ENCODE data around the gene GNAI3. TPM values are rescaled to one million over a fixed set of nuclear protein-coding genes. Genes with fewer than 3 reads are reported as not detected.

Gene GNAI3
- total and polyA plus RNA-seq, 2 of the 13 experiments (the other 11 are each of a cell fraction or from before 2014, with no cell fraction given) = 4.3 to 9.0 TPM

- Histone ChIP-seq H3K4me1 (ENCODE audit: insufficient read depth, low read length) (peaks cover 8% of the 10 kb centered on the region), H3K27me3 (ENCODE audit: control insufficient read depth in 1 of 2, insufficient read depth in 2 of 2, low read length in 2 of 2) (no peaks in the 10 kb centered on the region), H3K9ac (ENCODE audit: insufficient read depth, low read depth, low read length) (no peak overlapping the region), H4K20me1 (ENCODE audit: insufficient read depth, low read length) (peaks cover 11% of the 10 kb centered on the region; the same call in 1 of the 2 replicates), H3K79me2 (ENCODE audit: insufficient read depth, low read length) (peaks cover 12% of the 10 kb centered on the region), H3K36me3 (replicated peaks in 1 of 2; ENCODE audit: control insufficient read depth in 1 of 2, insufficient read depth in 2 of 2, low read length in 2 of 2) (peaks cover 43 to 69% of the 10 kb centered on the region in 2 experiments), H3K9me3 (ENCODE audit: low read length) (no peaks in the 10 kb centered on the region), H3K4me2 (ENCODE audit: low read depth, low read length) (no peak overlapping the region), H2AFZ (ENCODE audit: low read length) (no peak overlapping the region), H3K27ac (ENCODE audit: extremely low read length, insufficient read depth, low read length) (no peak overlapping the region), H3K4me3 (replicated peaks in 1 of 3; ENCODE audit: insufficient read depth in 1 of 3, low read depth in 2 of 3, low read length in 3 of 3) (no peak overlapping the region)
- in situ Hi-C loops (cut with HindIII; ENCODE audit: extremely low pct_ligation_motif_present, low pct_unique_long_range_greater_than_20kb) = no loop called here
- POLR2A ChIA-PET = interaction anchor here (1.1 to 2.7 kb wide), 2 partner anchors 9 to 80 kb away, joined by 5 to 11 read pairs; partner anchors contain the start of genes AMPD2, GNAI3 and GNAT2
- FAIRE-seq (no peak), ATAC-seq (no peak), DNase-seq (ENCODE audit: low spot score) (no peak)
- CTCF ChIA-PET (ENCODE audit: low intra/inter-chr PET ratio, low total read pairs) = interaction anchor here (2.9 kb wide), 1 partner anchor 83 kb away, joined by 23 read pairs; no protein-coding TSS in a partner anchor
- WGBS (ENCODE audit: low lambda C conversion rate) = 99% methylated on average over 10 of the region's 23 CpGs
- TF ChIP-seq TOE1 (CRISPR knock-in tag; IDR thresholded peaks at IDR 0.05) (no peak), ZBED4 (CRISPR knock-in tag; IDR thresholded peaks at IDR 0.05; ENCODE audit: borderline replicate concordance) (no peak), TEAD2 (CRISPR knock-in tag; IDR thresholded peaks at IDR 0.05) (no peak)
- intact Hi-C loops (cut with micrococcal nuclease; ENCODE audit: unreplicated experiment) = no loop called here
- no TSS peak for BruUV-seq (replicated peaks)
These were observed 80.3 kb downstream of the GNAI3 start for GRCh38 chr1:109628540-109629321.
